HG03378 (cell line): ENCODE data around the gene ACTMAP.
A peak's percentile ranks its signal among the peaks of the same experiment; 100 is the strongest.
"Not testable (repeated sequence)": the region's sequence is repeated elsewhere in the genome, so short reads cannot be mapped to it uniquely, and the experiment has no call there.

ENCODE experiments used
- ATAC-seq: cut with Tn5 transposase; IDR thresholded peaks from one replicate; pipeline ENCODE4 v1.9.1; 2021; ENCODE audit warnings: mild to moderate bottlenecking, moderate library complexity; ENCODE audit not compliant: unreplicated experiment

The ACTMAP gene

DNA sequence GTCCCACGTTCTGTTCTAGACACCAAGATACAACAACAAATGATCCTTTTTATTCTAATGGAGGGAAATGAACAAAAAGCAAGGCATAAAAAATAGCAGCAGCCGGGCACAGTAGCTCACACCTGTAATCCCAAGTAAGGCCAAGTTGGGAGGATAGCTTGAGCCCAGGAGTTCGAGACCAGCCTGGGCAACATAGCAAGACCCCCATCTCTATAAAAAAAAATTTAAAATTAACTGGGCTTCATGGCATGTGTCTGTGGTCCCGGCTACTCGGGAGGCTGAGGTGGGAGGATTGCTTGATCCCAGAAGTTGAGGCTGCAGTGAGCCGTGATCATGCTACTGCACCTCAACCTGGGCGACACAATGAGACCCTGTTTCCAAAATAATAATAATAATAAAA lies 26.1 kb upstream of the ACTMAP start:
- no peak for ATAC-seq

GRCh38 chr19:40775632-40776022 lies 25.4 kb upstream of the ACTMAP start:
- ATAC-seq = no peak

DNA sequence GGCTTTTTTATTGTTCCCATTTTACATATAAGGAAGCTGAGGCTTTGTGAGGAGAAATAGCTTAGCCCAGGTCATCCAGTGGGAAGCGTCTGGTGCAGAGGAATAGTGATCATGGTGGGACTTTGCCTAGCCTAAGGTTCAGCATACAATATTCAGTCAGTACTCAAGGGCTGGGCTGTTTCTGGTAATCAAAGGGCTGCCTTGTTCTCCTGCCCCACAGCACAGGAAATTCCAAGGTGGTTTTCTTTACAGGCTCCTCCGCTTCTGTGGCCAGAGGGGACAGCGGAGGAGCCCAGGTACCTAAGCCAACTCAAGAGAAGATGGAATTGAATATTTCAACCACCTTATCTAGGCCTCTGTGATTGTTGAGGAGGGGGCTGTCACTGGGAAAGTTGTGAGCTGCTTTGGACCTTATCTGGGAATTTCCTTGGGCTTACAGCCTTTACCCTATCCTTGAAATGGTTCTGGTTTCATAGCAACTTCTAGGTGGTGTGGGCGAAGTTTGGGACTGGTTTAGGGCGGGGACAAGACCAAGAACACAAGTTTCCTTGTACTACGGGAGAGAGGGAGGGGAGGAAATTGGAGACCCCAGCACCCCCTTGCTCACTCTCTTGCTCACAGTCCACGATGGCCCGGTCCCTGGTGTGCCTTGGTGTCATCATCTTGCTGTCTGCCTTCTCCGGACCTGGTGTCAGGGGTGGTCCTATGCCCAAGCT lies 24.8 kb upstream of the ACTMAP start, which contains the start of gene MIA:
TSS of gene MIA (plus strand) at position 606 of the 716 bp plus-strand sequence. CDS start at position 628, 22 bp downstream.
- ATAC-seq = no peak

DNA sequence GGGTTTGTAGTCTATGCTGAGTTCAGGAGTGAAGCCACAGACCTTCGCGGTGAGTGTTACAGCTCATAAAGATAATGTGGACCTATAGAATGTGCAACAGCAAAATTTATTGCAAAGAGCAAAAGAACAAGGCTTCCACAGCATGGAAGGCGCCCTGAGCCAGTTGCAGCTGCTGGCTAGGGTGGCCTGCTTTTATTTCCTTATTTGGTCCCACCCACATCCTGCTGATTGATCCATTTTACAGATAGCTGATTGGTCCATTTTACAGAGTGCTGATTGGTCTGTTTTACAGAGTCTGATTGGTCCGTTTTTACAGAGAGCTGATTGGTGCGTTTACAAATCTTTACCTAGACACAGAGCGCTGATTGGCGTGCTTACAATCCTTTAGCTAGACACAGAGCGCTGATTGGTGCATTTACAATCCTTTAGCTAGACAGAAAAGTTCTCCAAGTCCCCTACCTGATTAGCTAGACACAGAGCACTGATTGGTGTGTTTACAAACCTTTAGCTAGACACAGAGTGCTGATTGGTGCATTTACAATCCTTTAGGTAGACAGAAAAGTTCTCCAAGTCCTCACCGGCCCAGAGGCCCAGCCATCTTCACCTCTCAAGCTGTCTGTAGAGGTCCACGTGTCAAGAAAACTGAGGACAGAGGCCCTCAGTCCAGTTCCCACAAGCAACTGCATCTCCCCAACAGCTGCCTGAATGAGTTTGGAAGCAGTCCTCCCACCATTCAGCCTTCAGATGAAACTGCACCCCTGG lies 21.0 kb upstream of the ACTMAP start:
- not testable (repeated sequence) for ATAC-seq

GRCh38 chr19:40768869-40769268 lies 18.6 kb upstream of the ACTMAP start:
- ATAC-seq = no peak

GRCh38 chr19:40766385-40766784 lies 16.1 kb upstream of the ACTMAP start:
- not testable (repeated sequence) for ATAC-seq

DNA sequence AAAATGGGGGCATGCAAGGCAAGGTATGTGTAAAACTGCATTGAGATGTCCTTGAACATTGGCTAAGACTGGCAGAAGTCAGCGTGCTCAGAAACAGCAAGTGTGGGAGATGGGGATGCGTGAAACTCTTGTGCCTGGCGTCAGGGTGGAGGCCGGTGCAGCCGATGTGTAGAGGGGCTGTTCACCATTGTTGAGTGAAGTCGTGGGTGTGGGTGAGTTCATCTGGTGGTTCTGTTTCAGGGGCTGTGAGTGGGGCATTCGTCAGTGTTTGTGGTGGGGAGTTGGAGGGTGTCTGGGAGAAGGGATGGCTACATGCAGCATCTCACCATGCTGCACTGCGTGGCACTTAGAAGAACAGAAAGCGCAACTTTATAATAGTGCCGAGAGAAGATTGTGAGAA lies 13.7 kb upstream of the ACTMAP start:
- ATAC-seq = no peak

DNA sequence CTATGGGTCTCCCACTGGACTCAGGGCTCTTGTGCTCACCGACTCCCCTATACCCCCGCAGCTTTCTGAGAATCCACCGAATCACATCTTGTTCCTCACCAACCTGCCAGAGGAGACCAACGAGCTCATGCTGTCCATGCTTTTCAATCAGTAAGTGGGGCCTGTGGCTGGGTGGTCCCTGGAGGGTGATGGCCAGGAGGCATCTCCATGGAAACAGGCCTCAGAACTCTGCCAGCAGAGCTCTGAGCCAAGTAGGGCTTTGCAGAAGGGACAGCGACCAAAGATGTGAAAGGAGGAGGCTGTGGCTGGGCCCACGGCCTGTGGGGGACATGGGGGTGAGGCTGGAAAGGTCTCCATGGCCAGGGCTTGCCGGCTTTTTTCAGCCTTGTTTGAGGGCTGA lies 13.2 kb upstream of the ACTMAP start:
- ATAC-seq = no peak

GRCh38 chr19:40762754-40763470 lies 12.6 kb upstream of the ACTMAP start:
- no peak for ATAC-seq

- no peak for ATAC-seq
These were observed 9.1 kb upstream of the ACTMAP start for GRCh38 chr19:40759352-40759751.

- ATAC-seq = no peak
These were observed 8.2 kb upstream of the ACTMAP start for GRCh38 chr19:40758491-40758890.

- no peak for ATAC-seq
These were observed 6.3 kb upstream of the ACTMAP start for GRCh38 chr19:40756502-40757110.

DNA sequence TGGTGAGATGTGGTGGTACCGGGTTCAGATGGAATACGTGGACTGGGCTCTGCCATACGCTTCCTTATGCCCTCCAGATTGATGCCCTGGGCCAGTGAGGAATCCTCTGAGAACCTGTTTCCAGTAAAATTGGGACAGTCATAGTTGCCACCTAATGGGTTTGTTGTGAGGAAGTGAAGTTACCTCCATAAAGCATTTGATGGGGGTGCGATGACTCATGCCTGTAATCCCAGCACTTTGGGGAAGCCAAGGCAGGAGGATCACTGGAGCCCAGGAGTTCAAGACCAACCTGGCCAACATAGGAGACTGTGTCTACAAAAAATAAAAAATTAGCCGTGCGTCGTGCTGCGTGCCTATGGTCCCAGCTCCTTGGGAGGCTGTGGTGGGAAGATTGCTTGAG lies 5.5 kb upstream of the ACTMAP start:
- no peak for ATAC-seq

DNA sequence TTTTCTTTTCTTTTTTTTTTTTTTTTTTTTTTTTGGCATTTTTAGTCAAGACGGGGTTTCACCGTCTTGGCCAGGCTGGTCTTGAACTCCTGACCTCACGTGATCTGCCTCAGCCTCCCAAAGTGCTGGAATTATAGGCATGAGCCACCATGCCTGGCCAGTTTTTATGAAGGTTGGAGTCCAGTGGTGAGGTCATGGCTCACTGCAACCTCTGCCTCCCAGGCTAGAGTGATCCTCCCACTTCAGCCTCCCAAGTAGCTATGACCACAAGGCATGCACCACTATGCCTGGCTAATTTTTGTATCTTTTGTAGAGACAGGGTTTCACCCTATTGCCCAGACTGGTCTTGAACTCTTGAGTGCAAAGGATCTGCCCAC lies 5.0 kb upstream of the ACTMAP start:
- ATAC-seq = no peak

DNA sequence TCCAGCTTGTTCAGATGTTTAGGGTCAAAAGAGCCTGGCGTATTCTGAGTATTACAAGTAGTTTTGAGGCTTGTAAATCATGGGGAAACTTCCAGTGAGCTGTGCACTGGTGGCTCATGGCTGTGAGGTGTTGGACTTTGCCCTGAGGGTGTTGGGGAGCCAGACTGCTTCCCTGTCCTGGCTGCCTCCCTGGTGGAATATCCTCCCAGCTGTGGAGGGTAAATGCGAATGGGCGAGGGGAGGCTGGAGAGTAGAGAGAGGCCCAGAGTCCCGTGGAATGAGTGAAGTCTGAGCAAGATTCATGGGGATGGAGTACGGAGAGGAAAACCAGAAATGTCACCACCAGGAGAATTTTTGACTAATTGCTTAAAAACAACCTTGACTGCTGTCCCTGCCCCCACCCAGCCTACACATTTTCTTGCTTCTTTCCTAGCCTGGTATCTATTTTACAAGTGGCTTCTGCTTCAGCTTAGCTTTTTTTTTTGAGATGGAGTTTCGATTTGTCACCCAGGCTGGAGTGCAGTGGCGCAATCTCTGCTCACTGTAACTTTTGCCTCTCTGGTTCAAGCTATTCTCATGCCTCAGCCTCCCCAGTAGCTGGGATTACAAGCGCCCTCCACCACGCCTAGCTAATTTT lies 4.5 kb upstream of the ACTMAP start:
- ATAC-seq = no peak

DNA sequence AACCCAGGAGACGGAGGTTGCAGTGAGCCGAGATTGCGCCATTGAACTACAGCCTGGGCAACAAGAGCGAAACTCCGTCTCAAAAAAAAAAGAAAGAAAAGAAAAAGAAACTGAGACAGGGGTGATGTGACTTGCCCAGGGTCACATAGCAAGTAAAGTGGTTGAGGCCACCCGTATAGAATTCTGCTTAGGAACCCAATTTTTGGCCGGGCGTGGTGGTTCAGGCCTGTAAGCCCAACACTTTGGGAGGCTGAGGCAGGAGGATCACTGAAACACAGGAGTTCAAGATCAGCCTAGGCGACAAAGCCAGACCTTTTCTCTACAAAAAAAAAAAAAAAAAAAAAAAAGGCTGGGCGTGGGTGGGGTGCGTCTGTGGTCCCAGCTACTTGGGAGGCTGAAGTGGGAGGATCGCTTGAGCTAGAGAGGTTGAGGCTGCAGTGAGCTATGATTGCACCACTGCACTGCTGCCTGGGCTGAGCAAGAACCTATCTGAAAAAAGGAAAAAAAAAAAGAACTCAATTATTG lies 2.0 kb upstream of the ACTMAP start:
- no peak for ATAC-seq

GRCh38 chr19:40750874-40751537 lies 729 bp upstream of the ACTMAP start, which contains the start of gene SNRPA:
Gene SNRPA, plus strand, starts transcription at chr19:40751203. Its CDS starts 206 bp downstream, at chr19:40751409.
- ATAC-seq = peak; percentile 52

DNA sequence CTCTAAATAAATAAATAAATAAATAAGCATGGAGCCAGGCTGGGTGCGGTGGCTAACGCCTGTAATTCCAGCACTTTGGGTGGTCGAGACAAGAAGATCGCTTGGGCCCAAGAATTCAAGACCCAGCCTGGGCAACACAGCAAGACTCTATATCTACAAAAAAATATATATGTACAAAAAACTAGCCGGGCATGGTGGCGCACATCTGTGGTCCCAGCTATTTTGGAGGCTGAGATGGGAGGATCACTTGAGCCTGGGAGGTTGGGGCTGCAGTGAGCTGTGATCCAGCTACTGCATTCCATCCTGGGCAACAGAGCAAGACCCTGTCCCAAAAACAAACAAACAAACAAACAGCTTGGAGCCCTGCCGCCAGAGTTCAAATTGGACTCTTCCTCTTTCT lies 2.7 kb downstream of the ACTMAP start:
- no peak for ATAC-seq

DNA sequence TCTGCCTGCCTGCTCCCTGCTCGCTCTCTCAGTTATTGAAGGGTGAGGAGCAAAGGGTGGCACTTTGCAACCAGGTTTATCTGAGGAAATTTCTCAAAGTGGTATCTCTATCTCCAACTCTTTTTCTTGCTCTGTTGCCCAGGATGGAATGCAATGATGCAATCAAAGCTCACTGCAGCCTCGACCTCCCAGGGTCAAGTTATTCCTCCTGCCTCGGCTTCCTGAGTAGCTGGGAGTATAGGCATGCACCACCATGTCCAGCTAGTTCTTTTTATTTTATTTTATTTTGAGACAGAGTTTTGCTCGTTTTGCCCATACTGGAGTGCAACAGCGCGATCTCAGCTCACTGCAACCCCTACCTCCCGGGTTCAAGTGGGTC lies 4.9 kb downstream of the ACTMAP start:
- ATAC-seq = no peak
